HepG2 (cell line): ENCODE results near the gene LIME1. TPM values are rescaled to one million over a fixed set of nuclear protein-coding genes. Genes with fewer than 3 reads are reported as not detected.
A peak's percentile ranks its signal among the peaks of the same experiment; 100 is the strongest.

ENCODE experiments used
- ATAC-seq: fragments of 200-7000 bp; cut with Tn5 transposase; 3 replicates; pipeline ENCODE4 v1.9.1; 2020; ENCODE audit warnings: mild to moderate bottlenecking, moderate library complexity
- BruUV-seq: library from RNA; stranded (reverse); fragments of 400-500 nt; replicated peaks from 2 replicates; lab custom pipeline; 2021; lab: Mats Ljungman, UMichigan
- CTCF ChIA-PET: fragments of 300-600 bp; formaldehyde crosslinking; extraction: SDS; loops from one replicate; lab custom pipeline; 2021; ENCODE audit warnings: low total read pairs, inconsistent platforms, low intra/inter-chr PET ratio; lab: Yijun Ruan, JAX
- POLR2A ChIA-PET: fragments of 350-600 bp; sonication (Branson Sonifier 250); formaldehyde crosslinking; loops from one replicate; lab custom pipeline; 2020; ENCODE audit warnings: antibody characterized with exemption, inconsistent platforms; lab: Yijun Ruan, JAX
- DNase-seq: peaks from one replicate; pipeline ENCODE4 v3.0.0-alpha.2; 2015; ENCODE audit warnings: low spot score
- FAIRE-seq: peaks from 3 replicates; lab custom pipeline; 2011; peaks lifted over from hg19 to GRCh38; lab: Jason Lieb, UNC
- H2AFZ ChIP-seq: one replicate; pipeline ENCODE4 v1.6.1; 2011; ENCODE audit warnings: low read length, inconsistent platforms
- H3K27ac ChIP-seq: fragments of 300-600 bp; 3 replicates; pipeline ENCODE4 v1.8.0; 2011; ENCODE audit warnings: mixed run types, mild to moderate bottlenecking, mixed read lengths, low read length, inconsistent platforms; ENCODE audit not compliant: insufficient read depth; ENCODE audit errors: extremely low read length
- H3K27me3 ChIP-seq, 2 experiments: fragments of 200-600 bp in 1 of 2; 2 replicates in 1 of 2; 3 replicates in 1 of 2; pipeline versions ENCODE4 v1.6.0 to v1.8.0; 2011; ENCODE audit warnings: low read length in 2 of 2, mild to moderate bottlenecking in 2 of 2, moderate library complexity in 2 of 2, inconsistent platforms in 1 of 2; ENCODE audit not compliant: insufficient read depth in 2 of 2, control insufficient read depth in 1 of 2
- H3K36me3 ChIP-seq, 2 experiments: fragments of 200-600 bp in 1 of 2; replicated peaks in 1 of 2; 2 replicates in 1 of 2; 3 replicates in 1 of 2; pipeline versions ENCODE4 v1.5.1 to v1.8.0; 2011; ENCODE audit warnings: low read length in 2 of 2, inconsistent platforms in 1 of 2; ENCODE audit not compliant: insufficient read depth in 2 of 2, control insufficient read depth in 1 of 2
- H3K4me1 ChIP-seq: 2 replicates; pipeline ENCODE4 v1.5.1; 2012; ENCODE audit warnings: low read length, inconsistent platforms; ENCODE audit not compliant: insufficient read depth
- H3K4me2 ChIP-seq: 2 replicates; pipeline ENCODE4 v1.6.0; 2011; ENCODE audit warnings: low read depth, low read length, inconsistent platforms
- H3K4me3 ChIP-seq, 3 experiments: fragments of 200-600 bp in 1 of 3; sonication (generic), shearing (Covaris generic) in 1 of 3; replicated peaks in 1 of 3; 2 replicates each; pipeline ENCODE4 v1.5.1; 2011 to 2016; ENCODE audit warnings: low read length in 3 of 3, inconsistent platforms in 2 of 3, low read depth in 2 of 3, mild to moderate bottlenecking in 2 of 3, control low read depth in 1 of 3, mixed read lengths in 1 of 3; ENCODE audit not compliant: insufficient read depth in 1 of 3
- H3K79me2 ChIP-seq: one replicate; pipeline ENCODE4 v1.6.1; 2011; ENCODE audit warnings: low read length, inconsistent platforms; ENCODE audit not compliant: insufficient read depth
- H3K9ac ChIP-seq: 2 replicates; pipeline ENCODE4 v1.6.0; 2011; ENCODE audit warnings: mild to moderate bottlenecking, low read depth, low read length, inconsistent platforms; ENCODE audit not compliant: insufficient read depth
- H3K9me3 ChIP-seq: 2 replicates; pipeline ENCODE4 v1.5.1; 2012; ENCODE audit warnings: mild to moderate bottlenecking, low read length
- H4K20me1 ChIP-seq: 2 replicates; pipeline ENCODE4 v1.6.0; 2011; ENCODE audit warnings: inconsistent platforms, mild to moderate bottlenecking, low read length, moderate library complexity; ENCODE audit not compliant: insufficient read depth
- GMEB2 ChIP-seq: IDR thresholded peaks from 2 replicates; pipeline ENCODE4 v1.6.1; 2016; ENCODE audit warnings: missing biosample characterization, missing genetic modification reagents, low read depth
- MED8 ChIP-seq: sonication (generic); formaldehyde crosslinking; IDR thresholded peaks from 2 replicates; pipeline ENCODE4 v1.8.1; 2023; ENCODE audit warnings: mild to moderate bottlenecking, missing genetic modification reagents; ENCODE audit not compliant: insufficient replicate concordance
- NR2F1 ChIP-seq, 2 experiments: fragments of 450-650 bp in 1 of 2; formaldehyde crosslinking in 1 of 2; IDR thresholded peaks; 2 replicates each; pipeline versions ENCODE4 v1.5.0 to v1.6.1; 2016 to 2020; ENCODE audit warnings: mild to moderate bottlenecking in 1 of 2, missing compliant biosample characterization in 1 of 2, missing genetic modification reagents in 1 of 2, moderate library complexity in 1 of 2
- RBM39 ChIP-seq: fragments of 200-400 bp; formaldehyde crosslinking; IDR thresholded peaks from one replicate; pipeline ENCODE4 v1.6.1; 2018; ENCODE audit warnings: antibody characterized with exemption, mild to moderate bottlenecking, low read depth, low read length; ENCODE audit not compliant: poor library complexity, severe bottlenecking
- ZBTB44 ChIP-seq: sonication (generic); formaldehyde crosslinking; IDR thresholded peaks from 2 replicates; pipeline ENCODE4 v1.4.0; 2020; ENCODE audit warnings: missing genetic modification reagents
- ZNF343 ChIP-seq: sonication (generic); formaldehyde crosslinking; IDR thresholded peaks from 2 replicates; pipeline ENCODE4 v1.4.0; 2020; ENCODE audit warnings: mild to moderate bottlenecking, missing genetic modification reagents
- ZNF558 ChIP-seq: sonication (generic); formaldehyde crosslinking; IDR thresholded peaks from 2 replicates; pipeline ENCODE4 v1.9.0; 2022; ENCODE audit warnings: mild to moderate bottlenecking, missing genetic modification reagents, borderline replicate concordance
- WGBS: methylation state at CpG from one replicate; pipeline ENCODE4 v1.1.6; 2017; ENCODE audit warnings: low lambda C conversion rate; 5-methylcytosine and 5-hydroxymethylcytosine counted together
- in situ Hi-C: cut with HindIII; loops from 2 replicates; pipeline ENCODE4 v1.10.0; 2017; ENCODE audit warnings: low pct_unique_long_range_greater_than_20kb; ENCODE audit not compliant: extremely low pct_ligation_motif_present
- intact Hi-C: fragments of 100-400 bp; cut with micrococcal nuclease; formaldehyde crosslinking; loops from one replicate; pipeline ENCODE4 v1.10.0; 2022; ENCODE audit not compliant: unreplicated experiment
- polyA plus RNA-seq, 8 experiments: library from polyadenylated mRNA; depleted of rRNA in 3 of 8; stranded (reverse) in 7 of 8; unstranded in 1 of 8; fragments of >200 nt; fragmentation: Illumina TruSeq in 4 of 8; extraction: Trizol in 4 of 8; gene quantifications; 2 replicates each; pipeline versions ENCODE4 v1.2.1 to v1.2.3, GENCODE V29; 2011 to 2016; ENCODE audit warnings: low read depth in 4 of 8, missing spikeins in 1 of 8, mixed read lengths in 1 of 8; ENCODE audit not compliant: insufficient read depth in 1 of 8
- total RNA-seq, 5 experiments: library from RNA; depleted of rRNA; stranded (reverse); fragments of >200 nt; fragmentation: Illumina TruSeq; extraction: Trizol; gene quantifications; 2 replicates each; pipeline ENCODE4 v1.2.3, GENCODE V29; 2016; ENCODE audit warnings: low read depth in 1 of 5

LIME1 gene
- total and polyA plus RNA-seq, 2 of the 13 experiments (the other 11 are each of a cell fraction or from before 2014, with no cell fraction given), result 13.0 to 61.5 TPM

- no peak for TF ChIP-seq ZNF558 (CRISPR knock-in tag)
- no peak for TF ChIP-seq NR2F1 (CRISPR knock-in tag; IDR thresholded peaks at IDR 0.05)
- no peak for TF ChIP-seq ZBTB44
These were observed 33.5 kb downstream of the LIME1 start (continued) for GRCh38 chr20:63769891-63770474.

GRCh38 chr20:63771046-63771707, 34.7 kb downstream of the LIME1 start:
- Histone ChIP-seq H3K27me3 (no peaks in the 10 kb centered on the region), H3K4me3 (no peak overlapping the region), H3K36me3 (no peaks in the 10 kb centered on the region), H4K20me1 (no peaks in the 10 kb centered on the region), H3K4me1 (peaks cover 8% of the 10 kb centered on the region; the same call in 1 of the 2 replicates), H3K27ac (no peak overlapping the region), H3K9me3 (no peaks in the 10 kb centered on the region), H3K79me2 (no peaks in the 10 kb centered on the region), H3K9ac (no peak overlapping the region), H2AFZ (no peak overlapping the region), H3K4me2 (no peak overlapping the region)
- 94% methylated on average over 52 of the region's 52 CpGs for WGBS
- ATAC-seq (no peak), FAIRE-seq (no peak), DNase-seq (no peak)
- ChIA-PET CTCF (no interaction called here), POLR2A (no interaction called here)
- in situ Hi-C loops (no loop called here), intact Hi-C loops (no loop called here)
- BruUV-seq, result no TSS peak
- 0 out of 2 replicates have a peak, but pooled peaks have one; percentile 36 for TF ChIP-seq ZNF343 (CRISPR knock-in tag)
- TF ChIP-seq RBM39, result peak; percentile 45
- TF ChIP-seq GMEB2 (CRISPR knock-in tag), result no peak
- TF ChIP-seq MED8, result no peak
